Endothelial cell of umbilical vein (primary cell): ENCODE measurements around the gene SIPA1. TPM values are rescaled to one million over a fixed set of nuclear protein-coding genes. Genes with fewer than 3 reads are reported as not detected.
A peak's percentile ranks its signal among the peaks of the same experiment; 100 is the strongest.

ENCODE experiments used
- BruUV-seq: library from RNA; stranded (reverse); fragments of 400-500 nt; replicated peaks from 2 replicates; lab custom pipeline; 2021; lab: Mats Ljungman, UMichigan
- CTCF ChIA-PET: fragments of 300-600, 350-600 bp; sonication (Branson Sonifier 250); formaldehyde crosslinking; loops from one replicate; lab custom pipeline; 2021; ENCODE audit warnings: antibody characterized with exemption, inconsistent platforms; lab: Charles Lee
- POLR2A ChIA-PET: fragments of 300-600, 350-600 bp; sonication (Branson Sonifier 250); formaldehyde crosslinking; loops from one replicate; lab custom pipeline; 2021; ENCODE audit warnings: antibody characterized with exemption, inconsistent platforms; lab: Charles Lee
- DNase-seq: peaks from one replicate; pipeline ENCODE4 v3.0.0-alpha.2; 2011; ENCODE audit warnings: low read depth, low spot score
- FAIRE-seq: peaks from 2 replicates; lab custom pipeline; 2011; peaks lifted over from hg19 to GRCh38; lab: Jason Lieb, UNC
- H2AFZ ChIP-seq: 2 replicates; pipeline ENCODE4 v1.6.0; 2012; ENCODE audit warnings: low read depth, low read length, control low read depth, inconsistent platforms
- H3K27ac ChIP-seq: 2 replicates; pipeline ENCODE4 v1.5.1; 2011; ENCODE audit warnings: low read depth, mild to moderate bottlenecking, control low read depth, low read length, moderate library complexity; ENCODE audit not compliant: insufficient read depth
- H3K27me3 ChIP-seq, 2 experiments: 2 replicates each; pipeline versions ENCODE4 v1.6.0 to v1.6.1; 2011; ENCODE audit warnings: low read length in 2 of 2, mixed read lengths in 1 of 2; ENCODE audit not compliant: control insufficient read depth in 2 of 2, insufficient read depth in 2 of 2
- H3K36me3 ChIP-seq, 2 experiments: 2 replicates in 1 of 2; 3 replicates in 1 of 2; pipeline ENCODE4 v1.5.1; 2011; ENCODE audit warnings: low read length in 2 of 2, mild to moderate bottlenecking in 1 of 2, moderate library complexity in 1 of 2; ENCODE audit not compliant: control insufficient read depth in 2 of 2, insufficient read depth in 2 of 2; ENCODE audit errors: extremely low read depth in 1 of 2
- H3K4me1 ChIP-seq: 3 replicates; pipeline ENCODE4 v1.5.1; 2011; ENCODE audit warnings: mild to moderate bottlenecking, low read length; ENCODE audit not compliant: control insufficient read depth, insufficient read depth; ENCODE audit errors: extremely low read depth
- H3K4me2 ChIP-seq: 2 replicates; pipeline ENCODE4 v1.6.1; 2011; ENCODE audit warnings: low read length, control low read depth, mixed read lengths; ENCODE audit not compliant: insufficient read depth
- H3K4me3 ChIP-seq, 3 experiments: fragments of 200-600 bp in 1 of 3; sonication (generic), shearing (Covaris generic) in 1 of 3; replicated peaks in 1 of 3; 2 replicates each; pipeline ENCODE4 v1.5.1; 2011 to 2016; ENCODE audit warnings: control low read depth in 3 of 3, low read length in 3 of 3, mild to moderate bottlenecking in 2 of 3, inconsistent platforms in 1 of 3, low read depth in 1 of 3, moderate library complexity in 1 of 3; ENCODE audit not compliant: insufficient read depth in 1 of 3
- H3K79me2 ChIP-seq: 2 replicates; pipeline ENCODE4 v1.6.0; 2012; ENCODE audit warnings: low read length, inconsistent platforms; ENCODE audit not compliant: control insufficient read depth, insufficient read depth
- H3K9ac ChIP-seq: replicated peaks from 2 replicates; pipeline ENCODE3; 2011; ENCODE audit warnings: low read length, control low read depth; ENCODE audit not compliant: insufficient read depth; ENCODE audit errors: extremely low read depth
- H3K9me1 ChIP-seq: replicated peaks from 3 replicates; pipeline ENCODE4 v1.6.0; 2011; ENCODE audit warnings: mild to moderate bottlenecking, low read length; ENCODE audit not compliant: control insufficient read depth, insufficient read depth; ENCODE audit errors: extremely low read depth
- H3K9me3 ChIP-seq: replicated peaks from 2 replicates; pipeline ENCODE4 v1.5.1; 2012; ENCODE audit warnings: low read length, inconsistent platforms; ENCODE audit not compliant: control insufficient read depth, insufficient read depth
- H4K20me1 ChIP-seq: replicated peaks from 2 replicates; pipeline ENCODE3; 2011; ENCODE audit warnings: mild to moderate bottlenecking, low read length; ENCODE audit not compliant: control insufficient read depth, insufficient read depth; ENCODE audit errors: extremely low read depth
- EZH2 ChIP-seq: IDR thresholded peaks from 2 replicates; pipeline ENCODE4 v1.6.1; 2012; ENCODE audit warnings: borderline replicate concordance, low read depth, mild to moderate bottlenecking, moderate library complexity, low read length, inconsistent platforms; ENCODE audit not compliant: severe bottlenecking
- FOS ChIP-seq: IDR thresholded peaks from 2 replicates; pipeline ENCODE4 v1.6.1; 2011; ENCODE audit warnings: mild to moderate bottlenecking, low read length, moderate library complexity, borderline replicate concordance; ENCODE audit not compliant: insufficient read depth
- GATA2 ChIP-seq: IDR thresholded peaks from 2 replicates; pipeline ENCODE4 v1.7.0; 2011; ENCODE audit warnings: low read depth, mild to moderate bottlenecking, moderate library complexity, mixed read lengths, low read length; ENCODE audit not compliant: insufficient read length, insufficient read depth
- JUN ChIP-seq: IDR thresholded peaks from 2 replicates; pipeline ENCODE4 v1.6.1; 2011; ENCODE audit warnings: borderline replicate concordance, low read depth; ENCODE audit not compliant: insufficient read length, insufficient read depth
- MYC ChIP-seq: IDR thresholded peaks from one replicate; pipeline ENCODE4 v1.6.1; 2011; ENCODE audit warnings: mild to moderate bottlenecking, low read depth, low read length
- POLR2A ChIP-seq: IDR thresholded peaks from 2 replicates; pipeline ENCODE4 v1.6.1; 2012; ENCODE audit warnings: low read depth, mild to moderate bottlenecking, control low read depth, low read length
- POLR2AphosphoS5 ChIP-seq: IDR thresholded peaks from 2 replicates; pipeline ENCODE4 v1.6.1; 2012; ENCODE audit warnings: low read depth, mild to moderate bottlenecking, control low read depth, low read length, moderate library complexity; ENCODE audit not compliant: insufficient read depth
- dilution Hi-C: fragments of 300-500 bp; cut with MboI; formaldehyde crosslinking; loops from one replicate; pipeline ENCODE4 v1.15.0; 2019; ENCODE audit warnings: low sequenced_read_pairs; ENCODE audit not compliant: extremely low pct_ligation_motif_present
- intact Hi-C: fragments of 100-400 bp; cut with micrococcal nuclease; formaldehyde crosslinking; loops from one replicate; pipeline ENCODE4 v1.10.0; 2022
- polyA plus RNA-seq, 4 experiments: library from polyadenylated mRNA; depleted of rRNA in 3 of 4; stranded (reverse) in 3 of 4; unstranded in 1 of 4; fragments of >200 nt; gene quantifications; 2 replicates each; pipeline versions ENCODE4 v1.2.1 to v1.2.3, GENCODE V29; 2011 to 2012; ENCODE audit warnings: missing spikeins in 1 of 4
- total RNA-seq: library from RNA; stranded (reverse); gene quantifications from 2 replicates; pipeline ENCODE4 v1.2.3, GENCODE V29; 2021
- TF ChIP-seq, protein P1 (sequence below): IDR thresholded peaks from 2 replicates; pipeline ENCODE4 v1.6.1; 2011; ENCODE audit not compliant: insufficient read depth, insufficient read length
- TF ChIP-seq, protein P2 (sequence below), 2 donors: IDR thresholded peaks; 1 replicate in 1 of 2; 2 replicates in 1 of 2; pipeline ENCODE4 v1.5.1; 2011; ENCODE audit warnings: low read length in 2 of 2, mild to moderate bottlenecking in 2 of 2, moderate library complexity in 2 of 2, control low read depth in 1 of 2, inconsistent platforms in 1 of 2, low read depth in 1 of 2; ENCODE audit not compliant: insufficient read depth in 1 of 2; ENCODE audit errors: extremely low read depth in 1 of 2

Gene SIPA1
- total and polyA plus RNA-seq, 2 donors (not counting 3 experiments of a cell fraction or from before 2014, with no cell fraction given) = 67.5 to 119 TPM

DNA sequence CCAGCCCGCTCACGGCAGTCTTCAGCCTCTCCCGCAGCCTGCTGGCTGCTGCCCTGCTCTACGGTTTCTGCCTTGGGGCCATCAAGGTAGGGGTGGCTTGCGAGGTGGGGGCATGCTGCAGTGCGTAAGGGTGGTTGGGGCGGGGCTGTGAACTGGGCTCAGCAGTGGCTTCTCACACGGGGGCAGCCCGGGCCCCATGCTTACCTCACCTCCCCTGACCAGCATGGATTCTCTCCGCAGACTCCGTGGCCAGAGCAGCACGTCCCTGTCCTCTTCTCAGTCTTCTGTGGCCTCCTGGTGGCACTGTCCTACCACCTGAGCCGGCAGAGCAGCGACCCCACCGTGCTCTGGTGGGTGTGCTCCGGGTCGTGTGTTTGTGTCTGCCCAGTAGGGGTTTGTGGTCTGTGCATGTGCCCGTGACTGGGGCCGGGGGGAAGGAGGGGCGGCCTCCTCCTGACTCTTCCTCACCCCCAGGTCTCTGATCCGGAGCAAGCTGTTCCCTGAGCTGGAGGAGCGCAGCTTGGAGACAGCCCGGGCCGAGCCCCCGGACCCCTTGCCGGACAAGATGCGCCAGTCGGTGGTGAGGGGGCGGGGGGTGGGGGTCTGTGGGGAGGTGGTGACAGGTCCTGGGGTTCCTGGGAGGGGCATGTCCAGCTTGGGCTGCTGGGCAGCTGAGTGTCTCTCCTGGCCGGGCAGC, 12.8 kb upstream of the SIPA1 start:
- TF ChIP-seq GATA2 (no peak), POLR2A (no peak), POLR2AphosphoS5 (no peak), JUN (no peak), EZH2 (no peak), MYC (no peak), FOS (no peak)
- TF ChIP-seq, protein P1, sequence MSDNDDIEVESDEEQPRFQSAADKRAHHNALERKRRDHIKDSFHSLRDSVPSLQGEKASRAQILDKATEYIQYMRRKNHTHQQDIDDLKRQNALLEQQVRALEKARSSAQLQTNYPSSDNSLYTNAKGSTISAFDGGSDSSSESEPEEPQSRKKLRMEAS = no peak
- TF ChIP-seq, protein P2, sequence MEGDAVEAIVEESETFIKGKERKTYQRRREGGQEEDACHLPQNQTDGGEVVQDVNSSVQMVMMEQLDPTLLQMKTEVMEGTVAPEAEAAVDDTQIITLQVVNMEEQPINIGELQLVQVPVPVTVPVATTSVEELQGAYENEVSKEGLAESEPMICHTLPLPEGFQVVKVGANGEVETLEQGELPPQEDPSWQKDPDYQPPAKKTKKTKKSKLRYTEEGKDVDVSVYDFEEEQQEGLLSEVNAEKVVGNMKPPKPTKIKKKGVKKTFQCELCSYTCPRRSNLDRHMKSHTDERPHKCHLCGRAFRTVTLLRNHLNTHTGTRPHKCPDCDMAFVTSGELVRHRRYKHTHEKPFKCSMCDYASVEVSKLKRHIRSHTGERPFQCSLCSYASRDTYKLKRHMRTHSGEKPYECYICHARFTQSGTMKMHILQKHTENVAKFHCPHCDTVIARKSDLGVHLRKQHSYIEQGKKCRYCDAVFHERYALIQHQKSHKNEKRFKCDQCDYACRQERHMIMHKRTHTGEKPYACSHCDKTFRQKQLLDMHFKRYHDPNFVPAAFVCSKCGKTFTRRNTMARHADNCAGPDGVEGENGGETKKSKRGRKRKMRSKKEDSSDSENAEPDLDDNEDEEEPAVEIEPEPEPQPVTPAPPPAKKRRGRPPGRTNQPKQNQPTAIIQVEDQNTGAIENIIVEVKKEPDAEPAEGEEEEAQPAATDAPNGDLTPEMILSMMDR (IDR thresholded peaks at IDR 0.05; ENCODE audit: extremely low read depth in 1 of 2, insufficient read depth in 1 of 2, low read depth in 1 of 2, low read length in 2 of 2) = no peak

More for the DNA sequence above, 12.8 kb upstream of the SIPA1 start:
- no peak for DNase-seq
- dilution Hi-C loops (no loop called here), intact Hi-C loops (no loop called here)
- ChIA-PET CTCF (interaction anchor here (0.9 to 2.8 kb wide), 23 partner anchors 8 to 363 kb away, joined by 3 to 24 read pairs (median 5); partner anchors contain the start of genes AP5B1, FAM89B, KAT5 and PCNX3), POLR2A (interaction anchor here (1.0 kb wide), 1 partner anchor 10 kb away, joined by 3 read pairs; the partner anchor contains the start of gene PCNX3)
- Histone ChIP-seq H3K4me3 (no peak overlapping the region), H2AFZ (no peak overlapping the region), H3K9me1 (no peaks in the 10 kb centered on the region), H3K27me3 (no peaks in the 10 kb centered on the region), H3K79me2 (no peaks in the 10 kb centered on the region), H3K9me3 (no peaks in the 10 kb centered on the region), H3K4me2 (no peak overlapping the region), H3K36me3 (peaks cover 18 to 70% of the 10 kb centered on the region in 2 experiments), H4K20me1 (no peaks in the 10 kb centered on the region), H3K27ac (no peak overlapping the region), H3K4me1 (no peaks in the 10 kb centered on the region), H3K9ac (no peak overlapping the region)
- FAIRE-seq = no peak
- BruUV-seq = TSS peak; percentile 20
